Spleen (tissue), 7 donors: ENCODE data around the gene LYRM7.

ENCODE experiments used
- CTCF ChIP-seq, 11 experiments: fragments of 200-600 bp in 7 of 11; fragments of 450-650 bp in 4 of 11; sonication (generic) in 4 of 11; IDR thresholded peaks in 8 of 11; conservative IDR thresholded peaks in 3 of 11; 1 replicate in 7 of 11; 2 replicates in 4 of 11; pipeline versions ENCODE4 v1.4.0 to v1.8.0; 2016 to 2021; ENCODE audit warnings: antibody characterized with exemption in 11 of 11, inconsistent platforms in 4 of 11, mild to moderate bottlenecking in 1 of 11
- POLR2AphosphoS5 ChIP-seq, 3 donors: sonication (generic); formaldehyde crosslinking; IDR thresholded peaks; one replicate each; pipeline ENCODE4 v1.5.1; 2017; ENCODE audit warnings: antibody characterized with exemption in 3 of 3
- donor health status: DM: no; HTN: no; CAD: no; lungs with moderate emphysema.
- donor health status: DM: no; HTN: no; CAD: no.
- donor health status: DM: no; HTN: no; CAD: no.

GRCh38 chr5:131151216-131151615, 19.5 kb upstream of the LYRM7 start:
- no peak for TF ChIP-seq CTCF (IDR thresholded peaks at IDR 0.05 in 8 of 11, conservative IDR thresholded peaks at IDR 0.05 in 3 of 11)
- TF ChIP-seq POLR2AphosphoS5 (IDR thresholded peaks at IDR 0.05), result no peak
